SU-DHL-6 (cell line): ENCODE data around the gene ZNF107.

Experiments used
- H2AFZ ChIP-seq: fragments of 200-600 bp; sonication (generic); 2 replicates; pipeline ENCODE4 v1.6.1; 2014; ENCODE audit warnings: low read depth, mild to moderate bottlenecking, moderate library complexity, mixed read lengths, antibody characterized with exemption, low read length; ENCODE audit not compliant: severe bottlenecking
- H3F3A ChIP-seq: fragments of 200-600 bp; shearing (Covaris generic); 2 replicates; pipeline ENCODE4 v1.6.0; 2016; ENCODE audit warnings: antibody characterized with exemption, mild to moderate bottlenecking; ENCODE audit not compliant: insufficient read depth
- H3K27ac ChIP-seq: fragments of 200-600 bp; sonication (generic); 2 replicates; pipeline ENCODE4 v1.5.1; 2016; ENCODE audit warnings: low read depth, mild to moderate bottlenecking, low read length, moderate library complexity, mixed read lengths
- H3K27me3 ChIP-seq: fragments of 200-600 bp; sonication (generic), shearing (Covaris generic); 2 replicates; pipeline ENCODE4 v1.6.0; 2014; ENCODE audit warnings: mild to moderate bottlenecking, low read length
- H3K36me3 ChIP-seq: fragments of 200-600 bp; sonication (generic); 2 replicates; pipeline ENCODE4 v1.6.1; 2014; ENCODE audit warnings: mild to moderate bottlenecking, low read length, mixed read lengths
- H3K4me2 ChIP-seq: fragments of 300-600, 200-600 bp; shearing (Covaris generic), sonication (generic); 2 replicates; pipeline ENCODE4 v1.6.0; 2014; ENCODE audit warnings: low read length, low read depth, mild to moderate bottlenecking; ENCODE audit not compliant: poor library complexity, severe bottlenecking
- H3K4me3 ChIP-seq: fragments of 200-600 bp; sonication (generic); 2 replicates; pipeline ENCODE4 v1.5.1; 2014; ENCODE audit warnings: antibody characterized with exemption, low read length, mild to moderate bottlenecking, mixed read lengths; ENCODE audit not compliant: insufficient read depth, poor library complexity, severe bottlenecking
- H3K79me2 ChIP-seq: fragments of 200-600 bp; sonication (generic); 2 replicates; pipeline ENCODE4 v1.6.1; 2014; ENCODE audit warnings: mild to moderate bottlenecking, low read length, moderate library complexity; ENCODE audit not compliant: insufficient read depth
- H3K9ac ChIP-seq: fragments of 200-600 bp; sonication (generic); 2 replicates; pipeline ENCODE4 v1.7.0; 2014; ENCODE audit warnings: mild to moderate bottlenecking, low read length
- H3K9me2 ChIP-seq: fragments of 200-600 bp; sonication (generic); replicated peaks from 2 replicates; pipeline ENCODE4 v1.6.1; 2014; ENCODE audit warnings: low read length; ENCODE audit not compliant: insufficient read depth
- H3K9me3 ChIP-seq: fragments of 200-600 bp; sonication (generic); 2 replicates; pipeline ENCODE4 v1.6.1; 2014; ENCODE audit warnings: low read length, mixed read lengths; ENCODE audit not compliant: insufficient read depth
- H4K20me1 ChIP-seq: fragments of 200-600 bp; sonication (generic); 2 replicates; pipeline ENCODE4 v1.6.1; 2014; ENCODE audit warnings: low read depth, mild to moderate bottlenecking, antibody characterized with exemption, low read length, moderate library complexity, mixed read lengths
- CTCF ChIP-seq: fragments of 200-600 bp; sonication (generic); IDR thresholded peaks from one replicate; pipeline ENCODE4 v1.5.1; 2017; ENCODE audit warnings: antibody characterized with exemption, mild to moderate bottlenecking, low read length, moderate library complexity; ENCODE audit not compliant: insufficient read depth, poor library complexity, severe bottlenecking
- EZH2phosphoT487 ChIP-seq: fragments of 200-600 bp; sonication (generic), shearing (Covaris generic); conservative IDR thresholded peaks from 2 replicates; pipeline ENCODE4 v1.6.1; 2018; ENCODE audit warnings: mild to moderate bottlenecking, antibody characterized with exemption, low read length, moderate library complexity, mixed read lengths

Gene ZNF107

GRCh38 chr7:64621656-64622055 is 44.3 kb upstream of the ZNF107 start:
- Histone ChIP-seq H3K9ac (no peak overlapping the region), H2AFZ (no peak overlapping the region), H4K20me1 (no peaks in the 10 kb centered on the region), H3K4me2 (no peak overlapping the region), H3K27ac (no peak overlapping the region), H3K9me3 (peaks cover 38% of the 10 kb centered on the region), H3K9me2 (no peaks in the 10 kb centered on the region), H3K36me3 (0 out of 2 replicates have a peak, but pooled peaks cover 5% of the 10 kb centered on the region), H3K27me3 (no peaks in the 10 kb centered on the region), H3K79me2 (no peaks in the 10 kb centered on the region), H3K4me3 (no peak overlapping the region), H3F3A (no peaks in the 10 kb centered on the region)
- TF ChIP-seq EZH2phosphoT487 (no peak), CTCF (no peak)

GRCh38 chr7:64625114-64626082 is 40.5 kb upstream of the ZNF107 start:
- H3K9ac ChIP-seq: no peak overlapping the region
- H3K27me3 ChIP-seq: no peaks in the 10 kb centered on the region
- no peak overlapping the region for H3K4me2 ChIP-seq
- H3K4me3 ChIP-seq: no peak overlapping the region
- no peaks in the 10 kb centered on the region for H3K36me3 ChIP-seq
- peaks cover 18% of the 10 kb centered on the region; the same call in 1 of the 2 replicates for H3K9me3 ChIP-seq
- no peaks in the 10 kb centered on the region for H3F3A ChIP-seq
- H3K9me2 ChIP-seq: no peaks in the 10 kb centered on the region
- H2AFZ ChIP-seq: no peak overlapping the region
- TF ChIP-seq EZH2phosphoT487 (no peak), CTCF (peak; percentile 93)
- H3K27ac ChIP-seq: no peak overlapping the region
- no peaks in the 10 kb centered on the region for H4K20me1 ChIP-seq
- H3K79me2 ChIP-seq: no peaks in the 10 kb centered on the region

GRCh38 chr7:64626083-64626469 is 39.9 kb upstream of the ZNF107 start:
- no peaks in the 10 kb centered on the region for H3K36me3 ChIP-seq
- H3K9me3 ChIP-seq: peaks cover 14% of the 10 kb centered on the region; the same call in 1 of the 2 replicates
- no peak overlapping the region for H3K27ac ChIP-seq
- no peak overlapping the region for H3K9ac ChIP-seq
- H3K4me2 ChIP-seq: no peak overlapping the region
- H3K27me3 ChIP-seq: no peaks in the 10 kb centered on the region
- H3F3A ChIP-seq: no peaks in the 10 kb centered on the region
- no peaks in the 10 kb centered on the region for H4K20me1 ChIP-seq
- H3K4me3 ChIP-seq: no peak overlapping the region
- H3K79me2 ChIP-seq: no peaks in the 10 kb centered on the region
- no peak overlapping the region for H2AFZ ChIP-seq
- TF ChIP-seq CTCF: no peak
- no peak for TF ChIP-seq EZH2phosphoT487
- H3K9me2 ChIP-seq: no peaks in the 10 kb centered on the region
